LNCAP (cell line): Measurements from ENCODE around the gene LSM14A.

ENCODE experiments used
- TF ChIP-seq, protein P1 (sequence below): fragments of 450-650 bp; IDR thresholded peaks from 2 replicates; pipeline ENCODE4 v1.5.1; 2017; ENCODE audit warnings: mild to moderate bottlenecking

Gene LSM14A

GRCh38 chr19:34269489-34269888 lies 97.2 kb downstream of the LSM14A start:
- TF ChIP-seq, protein P1, sequence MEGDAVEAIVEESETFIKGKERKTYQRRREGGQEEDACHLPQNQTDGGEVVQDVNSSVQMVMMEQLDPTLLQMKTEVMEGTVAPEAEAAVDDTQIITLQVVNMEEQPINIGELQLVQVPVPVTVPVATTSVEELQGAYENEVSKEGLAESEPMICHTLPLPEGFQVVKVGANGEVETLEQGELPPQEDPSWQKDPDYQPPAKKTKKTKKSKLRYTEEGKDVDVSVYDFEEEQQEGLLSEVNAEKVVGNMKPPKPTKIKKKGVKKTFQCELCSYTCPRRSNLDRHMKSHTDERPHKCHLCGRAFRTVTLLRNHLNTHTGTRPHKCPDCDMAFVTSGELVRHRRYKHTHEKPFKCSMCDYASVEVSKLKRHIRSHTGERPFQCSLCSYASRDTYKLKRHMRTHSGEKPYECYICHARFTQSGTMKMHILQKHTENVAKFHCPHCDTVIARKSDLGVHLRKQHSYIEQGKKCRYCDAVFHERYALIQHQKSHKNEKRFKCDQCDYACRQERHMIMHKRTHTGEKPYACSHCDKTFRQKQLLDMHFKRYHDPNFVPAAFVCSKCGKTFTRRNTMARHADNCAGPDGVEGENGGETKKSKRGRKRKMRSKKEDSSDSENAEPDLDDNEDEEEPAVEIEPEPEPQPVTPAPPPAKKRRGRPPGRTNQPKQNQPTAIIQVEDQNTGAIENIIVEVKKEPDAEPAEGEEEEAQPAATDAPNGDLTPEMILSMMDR, result no peak

- TF ChIP-seq, protein P1, result no peak
Observed at GRCh38 chr19:34269968-34270621, 97.8 kb downstream of the LSM14A start.

DNA sequence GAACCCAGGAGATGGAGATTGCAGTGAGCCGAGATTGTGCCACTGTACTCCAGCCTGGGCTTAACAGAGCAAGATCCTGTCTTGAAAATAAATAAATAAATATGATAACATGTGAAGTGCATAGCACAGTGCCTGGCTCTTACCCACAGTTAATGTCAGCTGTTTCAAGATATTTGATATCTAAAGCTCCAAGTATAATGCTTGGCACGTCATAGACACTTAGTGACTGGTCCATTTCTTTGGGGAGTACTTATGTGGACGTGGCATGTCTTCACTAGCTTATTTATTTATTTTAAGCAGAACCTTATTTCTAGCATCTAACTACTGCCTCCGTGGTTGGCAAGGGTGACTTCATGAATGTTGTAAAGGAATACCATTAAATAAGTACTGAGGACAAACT lies 100.8 kb downstream of the LSM14A start:
- TF ChIP-seq, protein P1, result no peak

GRCh38 chr19:34274284-34274826 lies 102.1 kb downstream of the LSM14A start:
- TF ChIP-seq, protein P1, result no peak

GRCh38 chr19:34274827-34275625 lies 102.7 kb downstream of the LSM14A start:
- TF ChIP-seq, protein P1, result no peak

GRCh38 chr19:34275705-34276104 lies 103.4 kb downstream of the LSM14A start:
- TF ChIP-seq, protein P1, result no peak

- TF ChIP-seq, protein P1, result no peak
Observed at GRCh38 chr19:34276614-34277013, 104.3 kb downstream of the LSM14A start.
